K562 (cell line): ENCODE data around the gene VANGL1. TPM values are rescaled to one million over a fixed set of nuclear protein-coding genes. Genes with fewer than 3 reads are reported as not detected.

ENCODE experiments used
- ATAC-seq: fragments of 200-7000 bp; cut with Tn5 transposase; 3 replicates; pipeline ENCODE4 v1.9.1; 2020; ENCODE audit warnings: moderate library complexity
- BruUV-seq: library from RNA; stranded (reverse); fragments of 400-500 nt; replicated peaks from 2 replicates; lab custom pipeline; 2021; lab: Mats Ljungman, UMichigan
- CTCF ChIA-PET: fragments of 300-600 bp; formaldehyde crosslinking; extraction: SDS; loops from one replicate; lab custom pipeline; 2021; ENCODE audit warnings: low intra/inter-chr PET ratio; lab: Yijun Ruan, JAX
- POLR2A ChIA-PET: fragments of 300-600, 350-650 bp; sonication (Branson Sonifier 250); formaldehyde crosslinking; extraction: SDS; loops from one replicate; lab custom pipeline; 2021; ENCODE audit warnings: antibody characterized with exemption, inconsistent platforms; lab: Yijun Ruan, JAX
- DNase-seq, 4 experiments: peaks; one replicate each; pipeline versions ENCODE4 v3.0.0 to v3.0.0-alpha.2; 2011 to 2018; ENCODE audit warnings: low spot score in 3 of 4, mixed read lengths in 3 of 4; ENCODE audit errors: extremely low read depth in 1 of 4
- FAIRE-seq: peaks from 2 replicates; lab custom pipeline; 2011; peaks lifted over from hg19 to GRCh38; lab: Jason Lieb, UNC
- H2AFZ ChIP-seq: 2 replicates; pipeline ENCODE4 v1.6.0; 2011; ENCODE audit warnings: low read depth, low read length, control low read depth, inconsistent platforms
- H3K27ac ChIP-seq: fragments of 200-600 bp; 3 replicates; pipeline ENCODE4 v1.8.0; 2011; ENCODE audit warnings: low read depth, mild to moderate bottlenecking, control low read depth, inconsistent platforms, low read length, moderate library complexity, mixed read lengths; ENCODE audit errors: extremely low read depth
- H3K27me3 ChIP-seq, 2 experiments: fragments of 300-600 bp in 1 of 2; 2 replicates in 1 of 2; 3 replicates in 1 of 2; pipeline versions ENCODE4 v1.6.0 to v1.8.0; 2011; ENCODE audit warnings: inconsistent platforms in 2 of 2, low read length in 2 of 2, mild to moderate bottlenecking in 1 of 2, mixed read lengths in 1 of 2, moderate library complexity in 1 of 2; ENCODE audit not compliant: control insufficient read depth in 2 of 2, insufficient read depth in 2 of 2
- H3K36me3 ChIP-seq: fragments of 300-600 bp; 3 replicates; pipeline ENCODE4 v1.8.0; 2011; ENCODE audit warnings: mild to moderate bottlenecking, low read length, inconsistent platforms; ENCODE audit not compliant: control insufficient read depth, insufficient read depth
- H3K4me1 ChIP-seq, 2 experiments: fragments of 200-600 bp in 1 of 2; replicated peaks in 1 of 2; 2 replicates in 1 of 2; 3 replicates in 1 of 2; pipeline versions ENCODE4 v1.5.1 to v1.8.0; 2011; ENCODE audit warnings: inconsistent platforms in 2 of 2, low read length in 2 of 2, mild to moderate bottlenecking in 1 of 2, mixed read lengths in 1 of 2, moderate library complexity in 1 of 2; ENCODE audit not compliant: control insufficient read depth in 2 of 2, insufficient read depth in 2 of 2
- H3K4me2 ChIP-seq: 2 replicates; pipeline ENCODE4 v1.6.1; 2011; ENCODE audit warnings: low read length, control low read depth, inconsistent platforms, mixed read lengths; ENCODE audit not compliant: insufficient read depth
- H3K4me3 ChIP-seq: fragments of 200-600 bp; sonication (generic), shearing (Covaris generic); 2 replicates; pipeline ENCODE4 v1.5.1; 2016; ENCODE audit warnings: control low read depth, inconsistent platforms
- H3K79me2 ChIP-seq: fragments of 200-600 bp; 3 replicates; pipeline ENCODE4 v1.8.0; 2011; ENCODE audit warnings: low read length, inconsistent platforms; ENCODE audit not compliant: control insufficient read depth, insufficient read depth
- H3K9ac ChIP-seq, 2 experiments: 2 replicates each; pipeline versions ENCODE4 v1.6.0 to v1.6.1; 2011; ENCODE audit warnings: low read depth in 2 of 2, low read length in 2 of 2, control low read depth in 1 of 2, inconsistent platforms in 1 of 2, mild to moderate bottlenecking in 1 of 2, mixed read lengths in 1 of 2; ENCODE audit not compliant: insufficient read depth in 1 of 2
- H3K9me1 ChIP-seq: one replicate; pipeline ENCODE4 v1.6.0; 2011; ENCODE audit warnings: inconsistent platforms, mild to moderate bottlenecking, low read length, moderate library complexity; ENCODE audit not compliant: control insufficient read depth, insufficient read depth
- H3K9me3 ChIP-seq: replicated peaks from 2 replicates; pipeline ENCODE4 v1.5.1; 2011; ENCODE audit warnings: low read depth, low read length, inconsistent platforms; ENCODE audit not compliant: control insufficient read depth, insufficient read depth
- H4K20me1 ChIP-seq: replicated peaks from 2 replicates; pipeline ENCODE4 v1.6.1; 2011; ENCODE audit warnings: low read length, inconsistent platforms, mixed read lengths; ENCODE audit not compliant: control insufficient read depth, insufficient read depth
- MEF2D ChIP-seq: conservative IDR thresholded peaks from 2 replicates; pipeline ENCODE4 v1.6.1; 2016; ENCODE audit warnings: low read depth, missing genetic modification characterization, missing compliant biosample characterization
- ZNF274 ChIP-seq: IDR thresholded peaks from 2 replicates; pipeline ENCODE4 v1.6.1; 2011; ENCODE audit warnings: low read depth, mild to moderate bottlenecking, low read length, moderate library complexity, borderline replicate concordance
- ZNF79 ChIP-seq: fragments of 250-450 bp; sonication (Bioruptor Pico); IDR thresholded peaks from 2 replicates; pipeline ENCODE4 v1.4.0; 2020; ENCODE audit warnings: low read depth, mild to moderate bottlenecking, moderate library complexity
- WGBS: fragments of 100-300 bp; shearing (Covaris generic); methylation state at CpG from one replicate; pipeline ENCODE4 v1.1.6; 2016; ENCODE audit warnings: low coverage, mixed read lengths; ENCODE audit not compliant: insufficient coverage; ENCODE audit errors: missing lambda C conversion rate; 5-methylcytosine and 5-hydroxymethylcytosine counted together
- in situ Hi-C: fragments of 300-500 bp; cut with MboI; formaldehyde crosslinking; loops from 4 replicates; pipeline ENCODE4 v1.15.0; 2018; ENCODE audit warnings: inconsistent platforms, mixed read lengths
- intact Hi-C: fragments of 100-400 bp; cut with micrococcal nuclease; formaldehyde crosslinking; loops from 2 replicates; pipeline ENCODE4 v1.14.2; 2022
- polyA plus RNA-seq, 8 experiments: library from polyadenylated mRNA; depleted of rRNA in 4 of 8; stranded (reverse) in 5 of 8; unstranded in 3 of 8; fragments of >200 nt; fragmentation: Nextera tagmentation in 2 of 8; fragmentation: Illumina TruSeq in 1 of 8; extraction: Ambion mirVana in 2 of 8; extraction: Trizol in 1 of 8; gene quantifications; 2 replicates each; pipeline versions ENCODE4 v1.2.1 to v1.2.3, GENCODE V29; 2011 to 2014; ENCODE audit warnings: inconsistent platforms in 1 of 8, missing spikeins in 1 of 8
- total RNA-seq, 7 experiments: library from RNA; depleted of rRNA in 6 of 7; stranded (reverse); fragments of >200 nt in 6 of 7; fragmentation: Illumina TruSeq in 2 of 7; extraction: Trizol in 2 of 7; gene quantifications; 2 replicates each; pipeline versions ENCODE4 v1.2.1 to v1.2.3, GENCODE V29; 2011 to 2021; ENCODE audit warnings: low replicate concordance in 1 of 7
- TF ChIP-seq, protein P1 (sequence below): fragments of 450-650 bp; IDR thresholded peaks from 2 replicates; pipeline ENCODE4 v1.6.1; 2016; ENCODE audit warnings: antibody characterized with exemption
- TF ChIP-seq, protein P2 (sequence below): fragments of 450-650 bp; IDR thresholded peaks from 2 replicates; pipeline ENCODE4 v1.7.1; 2018; ENCODE audit warnings: mild to moderate bottlenecking, low read depth; ENCODE audit not compliant: partially characterized antibody

VANGL1 gene
- total and polyA plus RNA-seq, 9 of the 15 experiments (the other 6 are each of a cell fraction or from before 2014, with no cell fraction given), result 0.90 to 12.8 (median 9.6) TPM

DNA sequence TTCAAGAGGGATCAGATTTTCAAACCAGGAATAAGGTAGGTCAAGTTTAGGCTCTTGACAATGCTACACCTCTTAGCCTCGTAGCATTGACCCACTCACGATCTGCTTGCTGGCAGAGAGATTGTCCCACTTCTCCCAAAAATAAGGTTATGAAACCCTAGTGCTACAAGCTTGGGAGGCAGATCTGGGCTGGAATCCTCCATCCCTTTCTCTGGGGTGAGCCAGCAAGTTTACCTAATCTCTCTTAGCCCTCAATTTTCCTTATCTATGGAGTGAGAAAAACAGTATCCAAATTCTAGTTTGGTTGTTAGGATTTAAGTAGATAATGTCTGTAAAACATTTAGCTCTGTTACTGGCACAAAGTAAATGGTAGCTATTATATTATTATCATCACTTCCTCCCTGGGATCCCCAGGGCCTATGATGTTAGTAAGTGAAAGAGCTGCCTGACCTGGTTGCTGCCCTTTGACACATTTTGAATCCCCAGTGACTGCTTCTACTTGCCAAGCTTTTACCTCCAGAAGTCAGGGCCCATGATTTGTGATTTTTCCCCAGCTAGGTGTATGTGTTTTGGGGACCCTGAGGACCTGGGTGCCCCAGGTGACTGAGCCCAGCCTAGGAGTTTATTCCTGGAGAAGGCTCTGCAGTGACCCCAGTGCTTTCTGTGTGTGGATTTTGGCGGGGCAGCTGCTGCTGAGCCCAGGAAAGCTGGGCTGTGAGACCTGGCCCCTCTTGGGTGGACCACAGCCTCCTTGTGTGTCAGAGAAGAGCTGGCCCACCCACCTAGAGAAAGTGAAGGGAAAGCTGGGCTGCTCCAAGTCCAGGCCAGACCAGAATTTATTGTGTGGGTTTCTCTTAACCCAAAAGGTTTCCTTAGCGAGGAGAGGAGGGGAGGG, 48.2 kb upstream of the VANGL1 start:
- no peak overlapping the region for H3K9ac ChIP-seq
- ChIA-PET CTCF (no interaction called here), POLR2A (interaction anchor here (0.7 kb wide), 2 partner anchors 173 to 610 kb away, joined by 3 to 4 read pairs; no protein-coding TSS in a partner anchor)
- WGBS, result 0% methylated on average over 4 of the region's 4 CpGs
- H4K20me1 ChIP-seq, result no peaks in the 10 kb centered on the region
- no peak for ATAC-seq
- in situ Hi-C loops, result loop anchor here (5.0 kb wide), 1 partner anchor 456 kb away; no protein-coding TSS in a partner anchor
- no peaks in the 10 kb centered on the region for H3K9me1 ChIP-seq
- no peak overlapping the region for H3K4me3 ChIP-seq
- no peaks in the 10 kb centered on the region for H3K27me3 ChIP-seq
- intact Hi-C loops, result loop anchor here (2.0 to 10.0 kb wide), 2 partner anchors 129 to 615 kb away; no protein-coding TSS in a partner anchor
- H3K27ac ChIP-seq, result no peak overlapping the region
- DNase-seq, result no peak
- H3K36me3 ChIP-seq, result no peaks in the 10 kb centered on the region
- no peaks in the 10 kb centered on the region for H3K4me1 ChIP-seq
- no peak overlapping the region for H2AFZ ChIP-seq
- H3K4me2 ChIP-seq, result no peak overlapping the region
- H3K79me2 ChIP-seq, result no peaks in the 10 kb centered on the region
- no TSS peak for BruUV-seq
- TF ChIP-seq ZNF274, result no peak
- TF ChIP-seq MEF2D (tag), result no peak
- no peak for TF ChIP-seq ZNF79
- TF ChIP-seq, protein P1, sequence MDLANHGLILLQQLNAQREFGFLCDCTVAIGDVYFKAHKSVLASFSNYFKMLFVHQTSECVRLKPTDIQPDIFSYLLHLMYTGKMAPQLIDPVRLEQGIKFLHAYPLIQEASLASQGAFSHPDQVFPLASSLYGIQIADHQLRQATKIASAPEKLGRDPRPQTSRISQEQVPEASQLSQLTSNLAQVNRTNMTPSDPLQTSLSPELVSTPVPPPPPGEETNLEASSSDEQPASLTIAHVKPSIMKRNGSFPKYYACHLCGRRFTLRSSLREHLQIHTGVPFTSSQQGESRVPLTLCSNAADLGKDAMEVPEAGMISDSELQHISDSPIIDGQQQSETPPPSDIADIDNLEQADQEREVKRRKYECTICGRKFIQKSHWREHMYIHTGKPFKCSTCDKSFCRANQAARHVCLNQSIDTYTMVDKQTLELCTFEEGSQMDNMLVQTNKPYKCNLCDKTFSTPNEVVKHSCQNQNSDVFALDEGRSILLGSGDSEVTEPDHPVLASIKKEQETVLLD, result no peak
- TF ChIP-seq, protein P2, sequence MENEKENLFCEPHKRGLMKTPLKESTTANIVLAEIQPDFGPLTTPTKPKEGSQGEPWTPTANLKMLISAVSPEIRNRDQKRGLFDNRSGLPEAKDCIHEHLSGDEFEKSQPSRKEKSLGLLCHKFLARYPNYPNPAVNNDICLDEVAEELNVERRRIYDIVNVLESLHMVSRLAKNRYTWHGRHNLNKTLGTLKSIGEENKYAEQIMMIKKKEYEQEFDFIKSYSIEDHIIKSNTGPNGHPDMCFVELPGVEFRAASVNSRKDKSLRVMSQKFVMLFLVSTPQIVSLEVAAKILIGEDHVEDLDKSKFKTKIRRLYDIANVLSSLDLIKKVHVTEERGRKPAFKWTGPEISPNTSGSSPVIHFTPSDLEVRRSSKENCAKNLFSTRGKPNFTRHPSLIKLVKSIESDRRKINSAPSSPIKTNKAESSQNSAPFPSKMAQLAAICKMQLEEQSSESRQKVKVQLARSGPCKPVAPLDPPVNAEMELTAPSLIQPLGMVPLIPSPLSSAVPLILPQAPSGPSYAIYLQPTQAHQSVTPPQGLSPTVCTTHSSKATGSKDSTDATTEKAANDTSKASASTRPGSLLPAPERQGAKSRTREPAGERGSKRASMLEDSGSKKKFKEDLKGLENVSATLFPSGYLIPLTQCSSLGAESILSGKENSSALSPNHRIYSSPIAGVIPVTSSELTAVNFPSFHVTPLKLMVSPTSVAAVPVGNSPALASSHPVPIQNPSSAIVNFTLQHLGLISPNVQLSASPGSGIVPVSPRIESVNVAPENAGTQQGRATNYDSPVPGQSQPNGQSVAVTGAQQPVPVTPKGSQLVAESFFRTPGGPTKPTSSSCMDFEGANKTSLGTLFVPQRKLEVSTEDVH, result no peak
- TF ChIP-seq, all 486 proteins: peak for 0
- FAIRE-seq, result no peak
- no peaks in the 10 kb centered on the region for H3K9me3 ChIP-seq
